H1 (cell line): ENCODE results near the gene SYNCRIP. TPM values are rescaled to one million over a fixed set of nuclear protein-coding genes. Genes with fewer than 3 reads are reported as not detected.

Source experiments
- ASH2L ChIP-seq: fragments of 200-600, 300-600 bp; sonication (generic); IDR thresholded peaks from one replicate; pipeline ENCODE4 v1.7.1; 2017; ENCODE audit warnings: low read length
- CHD1 ChIP-seq: IDR thresholded peaks from 2 replicates; pipeline ENCODE4 v1.6.1; 2012; ENCODE audit warnings: low read depth, low read length, improper control_type of control experiment
- HDAC6 ChIP-seq: IDR thresholded peaks from one replicate; pipeline ENCODE4 v1.7.1; 2012; ENCODE audit warnings: low read depth, mild to moderate bottlenecking, inconsistent platforms, low read length, moderate library complexity
- NRF1 ChIP-seq: IDR thresholded peaks from 2 replicates; pipeline ENCODE4 v1.6.1; 2011; ENCODE audit warnings: mild to moderate bottlenecking, low read depth, low read length, improper control_type of control experiment
- POLR2A ChIP-seq, 2 experiments: IDR thresholded peaks; 1 replicate in 1 of 2; 2 replicates in 1 of 2; pipeline ENCODE4 v1.6.1; 2011; ENCODE audit warnings: low read depth in 2 of 2, low read length in 2 of 2, mild to moderate bottlenecking in 2 of 2; ENCODE audit errors: control extremely low read depth in 1 of 2
- POU5F1 ChIP-seq: IDR thresholded peaks from 2 replicates; pipeline ENCODE4 v1.6.1; 2011; ENCODE audit warnings: low read depth, mild to moderate bottlenecking, low read length, moderate library complexity
- RAD21 ChIP-seq, 2 experiments: IDR thresholded peaks in 1 of 2; conservative IDR thresholded peaks in 1 of 2; 2 replicates each; pipeline ENCODE4 v1.6.1; 2011; ENCODE audit warnings: low read depth in 2 of 2, low read length in 2 of 2, improper control_type of control experiment in 1 of 2, inconsistent platforms in 1 of 2, mild to moderate bottlenecking in 1 of 2, moderate library complexity in 1 of 2
- RBBP5 ChIP-seq: IDR thresholded peaks from 2 replicates; pipeline ENCODE4 v1.7.1; 2012; ENCODE audit warnings: low read depth, mild to moderate bottlenecking, inconsistent platforms, low read length, moderate library complexity, borderline replicate concordance
- RFX5 ChIP-seq: IDR thresholded peaks from 2 replicates; pipeline ENCODE4 v1.6.1; 2011; ENCODE audit warnings: low read depth, low read length, improper control_type of control experiment, borderline replicate concordance
- SIX5 ChIP-seq: IDR thresholded peaks from 2 replicates; pipeline ENCODE4 v1.6.1; 2011; ENCODE audit warnings: mild to moderate bottlenecking, low read depth, low read length
- TAF7 ChIP-seq: optimal IDR thresholded peaks from 2 replicates; pipeline ENCODE3; 2011; ENCODE audit warnings: low read depth, mild to moderate bottlenecking, inconsistent platforms, low read length, moderate library complexity, borderline replicate concordance
- polyA plus RNA-seq, 7 experiments: library from polyadenylated mRNA; depleted of rRNA in 3 of 7; stranded (reverse) in 5 of 7; unstranded in 2 of 7; fragments of >200 nt in 5 of 7; fragments of 200-250 nt in 2 of 7; gene quantifications; 1 replicate in 5 of 7; 2 replicates in 1 of 7; 4 replicates in 1 of 7; pipeline versions ENCODE4 v1.2.1 to v1.2.3, GENCODE V29; 2011 to 2013; ENCODE audit warnings: missing spikeins in 2 of 7, mixed read lengths in 2 of 7
- total RNA-seq: library from RNA; stranded (reverse); fragmentation: NEBNext Ultra II Directional; extraction: Animal tissue kit (Norgen Biotek cat#: 25700); gene quantifications from 2 replicates; pipeline ENCODE4 v1.2.1, GENCODE V29; 2021
- TF ChIP-seq, protein P1 (sequence below): IDR thresholded peaks from 2 replicates; pipeline ENCODE4 v1.6.1; 2012; ENCODE audit warnings: low read length, inconsistent platforms

Gene SYNCRIP
- total and polyA plus RNA-seq, 2 of the 8 experiments (the other 6 are each of a cell fraction or from before 2014, with no cell fraction given) = 16.8 to 219 TPM

DNA sequence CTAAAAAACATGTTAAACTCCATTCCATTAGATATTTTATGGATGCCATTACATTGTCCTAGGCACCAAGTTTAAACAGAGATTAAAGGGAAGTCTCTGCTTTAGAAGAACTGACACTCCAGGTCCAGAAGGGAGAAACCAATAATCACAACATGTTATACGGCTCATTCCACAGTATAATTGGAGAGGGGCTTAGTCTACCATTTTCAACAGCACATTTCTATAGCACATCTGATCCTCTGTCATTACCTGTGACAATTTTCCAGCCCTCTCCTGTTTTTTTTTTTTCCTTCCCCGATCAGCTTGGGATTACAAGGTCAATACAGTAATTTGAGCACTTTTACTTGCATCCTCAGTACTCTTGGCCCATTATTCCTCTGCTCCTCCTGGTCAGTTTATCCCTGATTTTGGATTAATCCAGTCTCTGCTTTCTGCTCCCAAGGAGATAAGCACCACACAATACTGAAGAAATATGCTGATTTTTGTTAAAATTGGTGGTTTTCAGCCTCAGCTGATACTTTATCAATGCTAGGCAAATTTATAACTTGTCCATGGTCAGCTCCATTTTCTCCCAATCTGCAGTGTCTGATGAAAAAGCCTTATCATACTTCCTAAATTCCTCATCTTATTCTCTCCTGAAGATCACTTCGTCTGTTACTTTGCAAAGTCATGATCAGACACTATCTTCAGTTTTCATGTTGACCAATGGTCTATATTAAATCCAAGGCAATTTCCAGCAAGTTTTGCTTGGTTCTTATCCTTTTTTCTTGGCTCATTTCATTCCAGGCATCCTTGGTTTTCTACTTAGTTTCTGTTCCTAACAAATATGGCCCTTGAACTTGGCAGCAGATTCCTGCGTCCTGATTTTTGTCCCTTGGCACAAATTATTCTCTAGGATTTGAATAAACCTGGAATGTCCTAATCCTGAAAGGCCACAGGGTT, 30.8 kb upstream of the SYNCRIP start (continued):
- TF ChIP-seq, protein P1, sequence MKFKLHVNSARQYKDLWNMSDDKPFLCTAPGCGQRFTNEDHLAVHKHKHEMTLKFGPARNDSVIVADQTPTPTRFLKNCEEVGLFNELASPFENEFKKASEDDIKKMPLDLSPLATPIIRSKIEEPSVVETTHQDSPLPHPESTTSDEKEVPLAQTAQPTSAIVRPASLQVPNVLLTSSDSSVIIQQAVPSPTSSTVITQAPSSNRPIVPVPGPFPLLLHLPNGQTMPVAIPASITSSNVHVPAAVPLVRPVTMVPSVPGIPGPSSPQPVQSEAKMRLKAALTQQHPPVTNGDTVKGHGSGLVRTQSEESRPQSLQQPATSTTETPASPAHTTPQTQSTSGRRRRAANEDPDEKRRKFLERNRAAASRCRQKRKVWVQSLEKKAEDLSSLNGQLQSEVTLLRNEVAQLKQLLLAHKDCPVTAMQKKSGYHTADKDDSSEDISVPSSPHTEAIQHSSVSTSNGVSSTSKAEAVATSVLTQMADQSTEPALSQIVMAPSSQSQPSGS = peak; percentile 29; the same call in 1 of the 2 replicates
- TF ChIP-seq RFX5 (no peak), HDAC6 (no peak), POLR2A (IDR thresholded peaks at IDR 0.05; ENCODE audit: control extremely low read depth in 1 of 2, low read depth in 2 of 2, low read length in 2 of 2) (peak; percentile 49 to 95), TAF7 (peak; percentile 56), RBBP5 (no peak), CHD1 (no peak), SIX5 (no peak), NRF1 (no peak), RAD21 (IDR thresholded peaks at IDR 0.05 in 1 of 2, conservative IDR thresholded peaks at IDR 0.05 in 1 of 2; ENCODE audit: low read depth in 2 of 2, low read length in 2 of 2) (no peak), ASH2L (no peak), POU5F1 (no peak)
